ENCODE data around the gene TRPV5.

TRPV5 gene

DNA sequence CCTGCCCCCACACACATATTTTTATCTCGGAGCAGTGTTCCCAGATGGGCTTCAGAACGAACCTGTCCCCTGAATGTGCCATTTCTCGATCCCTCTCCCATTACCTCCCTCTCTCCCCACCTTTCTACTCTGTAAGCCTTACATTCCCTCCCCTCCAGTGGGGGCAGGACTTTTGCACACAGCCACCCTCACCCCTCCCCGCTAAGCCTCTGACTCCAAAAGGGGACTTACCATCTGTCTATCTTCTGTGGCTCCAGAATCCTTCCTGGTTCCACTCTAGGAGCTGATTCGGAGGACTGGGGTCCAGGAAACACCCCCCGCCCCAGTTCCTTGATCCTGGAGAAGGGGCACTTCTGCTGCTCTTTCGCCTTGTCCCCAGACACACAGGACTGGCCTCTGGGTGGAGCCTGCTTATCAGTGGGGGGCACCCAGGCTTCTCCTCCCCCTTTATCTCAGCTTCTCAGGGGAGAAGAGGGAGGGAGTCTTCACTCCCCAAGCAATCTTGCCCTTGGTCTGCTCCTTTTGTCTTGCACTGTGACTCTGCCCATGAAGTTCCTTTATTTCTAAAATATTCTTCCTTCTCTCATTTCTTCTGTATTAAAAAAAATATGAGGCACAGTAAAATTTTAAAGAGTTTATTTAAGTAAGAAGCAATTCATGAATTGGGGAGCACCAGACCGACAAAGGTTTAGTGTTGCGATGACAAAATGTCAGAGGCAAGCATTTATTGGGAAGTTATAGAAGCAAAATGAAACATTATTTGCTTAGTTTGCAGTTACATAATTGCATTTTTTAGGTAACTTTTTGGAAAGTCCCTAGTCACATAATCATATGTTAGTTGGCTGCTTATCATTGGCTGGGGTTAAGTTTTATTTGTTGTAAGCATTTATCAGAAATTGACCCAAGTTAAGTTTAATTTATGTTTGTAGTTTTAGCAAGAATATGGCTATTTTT, 28.7 kb upstream of the TRPV5 start, which contains the start of gene KEL:
TSS of gene KEL (minus strand) at position 391 of the 954 bp plus-strand sequence. CDS start at position 234, 157 bp downstream.
- H3K4me3 ChIP-seq: no peak within 1 kb of the TSS
- DNase-seq (ENCODE audit: low read depth, low spot score): no peak

DNA sequence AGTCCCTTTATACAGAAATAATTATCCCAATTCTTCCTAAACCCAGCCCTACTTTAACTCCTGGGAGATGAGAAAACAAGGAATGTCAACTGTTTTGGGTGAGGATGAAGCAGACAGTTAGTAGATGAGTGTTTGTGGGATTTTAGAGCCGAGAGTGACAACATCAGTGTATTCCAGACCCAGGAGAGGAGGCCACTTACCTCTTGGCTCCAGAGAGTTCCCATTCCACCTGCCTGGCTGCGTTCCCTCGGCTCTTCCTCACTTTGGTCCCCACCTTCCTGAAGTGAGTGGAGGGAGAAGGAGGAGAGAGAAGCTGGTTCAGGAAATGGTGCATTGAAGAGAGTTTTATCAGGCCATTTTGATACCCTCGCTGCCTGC, 28.0 kb upstream of the TRPV5 start:
- no peak for TF ChIP-seq POLR2AphosphoS5 (IDR thresholded peaks at IDR 0.05; ENCODE audit: borderline replicate concordance, low read depth, low read length)
- TF ChIP-seq EZH2 (IDR thresholded peaks at IDR 0.05): no peak
- TF ChIP-seq FOXP2 (optimal IDR thresholded peaks at IDR 0.05; ENCODE audit: control extremely low read depth, extremely low read length, insufficient read depth): no peak
- H3K27ac ChIP-seq: no peak overlapping the region
- no peak overlapping the region for H3K9ac ChIP-seq (ENCODE audit: insufficient read length)

More for the DNA sequence above, 28.7 kb upstream of the TRPV5 start, which contains the start of gene KEL:
- TF ChIP-seq POLR2AphosphoS5 (IDR thresholded peaks at IDR 0.05; ENCODE audit: borderline replicate concordance, low read depth, low read length) (no peak), EZH2 (IDR thresholded peaks at IDR 0.05) (no peak), FOXP2 (optimal IDR thresholded peaks at IDR 0.05; ENCODE audit: control extremely low read depth, extremely low read length, insufficient read depth) (no peak)
- no peaks in the 10 kb centered on the region for H3K9me3 ChIP-seq (ENCODE audit: low read depth, low read length)
- H3K27ac ChIP-seq: no peak within 1 kb of the TSS
- H3K36me3 ChIP-seq (ENCODE audit: insufficient read depth, low read length): no peaks in the 10 kb centered on the region
- H3K9ac ChIP-seq (ENCODE audit: insufficient read length): no peak within 1 kb of the TSS

DNA sequence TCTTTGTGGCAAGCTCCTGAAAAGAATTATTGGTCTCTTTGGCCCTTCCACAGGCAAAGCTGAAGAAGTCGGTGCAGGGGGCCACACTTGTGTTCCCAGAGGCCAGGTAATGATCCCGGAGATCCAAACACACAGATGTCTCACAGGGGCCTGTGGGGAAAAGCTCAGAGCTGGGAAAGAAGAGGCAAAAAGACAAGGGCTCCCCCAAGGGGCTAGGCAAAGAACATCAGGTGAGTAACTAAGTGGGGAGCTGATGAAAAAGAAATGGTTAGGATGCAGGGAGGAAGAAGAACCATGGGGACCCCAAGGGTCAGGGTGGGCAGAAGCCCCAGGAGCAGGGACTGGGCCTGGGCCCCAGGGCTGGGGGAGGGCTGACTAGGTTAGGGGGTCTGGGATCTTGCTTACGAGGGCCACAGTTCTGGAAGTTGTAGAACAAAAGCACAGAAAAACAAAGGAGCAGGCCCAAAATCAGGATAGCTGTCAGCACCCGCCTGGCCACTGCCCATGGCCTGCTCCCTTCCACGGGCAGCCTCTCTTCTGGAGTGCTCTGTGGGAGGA, 27.5 kb upstream of the TRPV5 start:
- Histone ChIP-seq H3K27ac (no peak overlapping the region), H3K9ac (ENCODE audit: insufficient read length) (no peak overlapping the region), H3K36me3 (ENCODE audit: insufficient read depth, low read length) (no peaks in the 10 kb centered on the region), H3K9me3 (ENCODE audit: low read depth, low read length) (no peaks in the 10 kb centered on the region), H3K4me3 (no peak overlapping the region)
- no peak for DNase-seq (ENCODE audit: low read depth, low spot score)
- no peak for TF ChIP-seq FOXP2 (optimal IDR thresholded peaks at IDR 0.05; ENCODE audit: control extremely low read depth, extremely low read length, insufficient read depth)

More for the DNA sequence above, 28.0 kb upstream of the TRPV5 start:
- no peaks in the 10 kb centered on the region for H3K36me3 ChIP-seq (ENCODE audit: insufficient read depth, low read length)
- H3K9me3 ChIP-seq (ENCODE audit: low read depth, low read length): no peaks in the 10 kb centered on the region
- no peak overlapping the region for H3K4me3 ChIP-seq
- DNase-seq (ENCODE audit: low read depth, low spot score): no peak

DNA sequence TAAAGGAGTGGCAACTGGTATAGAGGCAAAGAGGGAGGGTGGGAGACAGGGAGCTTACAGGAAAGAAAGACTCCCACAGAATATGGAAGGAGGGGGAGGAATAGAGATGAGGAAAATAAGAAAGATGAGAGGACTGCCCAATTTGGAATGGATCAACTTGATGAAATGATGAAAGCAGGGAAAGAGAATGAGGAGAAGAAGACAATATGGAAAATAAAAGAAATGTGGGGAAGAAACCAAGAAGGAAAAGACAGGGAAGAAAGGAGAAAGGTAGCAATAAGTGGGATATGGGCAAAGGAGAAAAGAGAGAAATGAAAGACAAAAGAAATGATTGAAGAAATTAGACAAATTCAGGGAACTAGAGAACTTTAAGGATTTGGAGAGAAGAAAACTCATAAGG, 25.7 kb upstream of the TRPV5 start:
- H3K9ac ChIP-seq (ENCODE audit: insufficient read length): no peak overlapping the region
- H3K4me3 ChIP-seq: no peak overlapping the region
- H3K36me3 ChIP-seq (ENCODE audit: insufficient read depth, low read length): no peaks in the 10 kb centered on the region
- H3K27ac ChIP-seq: no peak overlapping the region
- DNase-seq (ENCODE audit: low read depth, low spot score): no peak
- no peaks in the 10 kb centered on the region for H3K9me3 ChIP-seq (ENCODE audit: low read depth, low read length)
- TF ChIP-seq FOXP2 (optimal IDR thresholded peaks at IDR 0.05; ENCODE audit: control extremely low read depth, extremely low read length, insufficient read depth) (no peak), EZH2 (IDR thresholded peaks at IDR 0.05) (no peak), POLR2AphosphoS5 (IDR thresholded peaks at IDR 0.05; ENCODE audit: borderline replicate concordance, low read depth, low read length) (no peak)

DNA sequence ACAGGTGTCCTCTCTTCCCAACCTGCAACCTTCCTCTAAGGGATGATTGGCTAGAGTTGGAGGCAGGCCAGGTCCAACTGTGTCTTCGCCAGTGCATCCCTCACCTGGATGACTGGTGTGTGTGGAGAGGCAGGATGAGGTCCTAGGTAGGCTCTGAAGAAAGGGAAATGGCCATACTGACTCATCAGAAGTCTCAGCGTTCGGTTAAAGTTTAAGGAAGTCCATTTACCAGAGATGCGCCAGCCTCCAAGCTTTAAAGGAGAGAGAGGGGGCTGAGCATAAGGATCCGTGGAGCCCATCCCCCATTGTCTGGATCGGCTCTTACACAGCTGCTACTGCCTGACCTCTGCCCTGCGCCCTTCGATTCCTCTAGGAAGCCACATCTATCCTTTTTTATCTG, 24.2 kb upstream of the TRPV5 start:
- H3K36me3 ChIP-seq (ENCODE audit: insufficient read depth, low read length): no peaks in the 10 kb centered on the region
- DNase-seq (ENCODE audit: low read depth, low spot score): no peak
- H3K9ac ChIP-seq (ENCODE audit: insufficient read length): no peak overlapping the region
- no peak overlapping the region for H3K27ac ChIP-seq
- TF ChIP-seq EZH2 (IDR thresholded peaks at IDR 0.05) (no peak), FOXP2 (optimal IDR thresholded peaks at IDR 0.05; ENCODE audit: control extremely low read depth, extremely low read length, insufficient read depth) (no peak), POLR2AphosphoS5 (IDR thresholded peaks at IDR 0.05; ENCODE audit: borderline replicate concordance, low read depth, low read length) (no peak)
- no peak overlapping the region for H3K4me3 ChIP-seq
- no peaks in the 10 kb centered on the region for H3K9me3 ChIP-seq (ENCODE audit: low read depth, low read length)

DNA sequence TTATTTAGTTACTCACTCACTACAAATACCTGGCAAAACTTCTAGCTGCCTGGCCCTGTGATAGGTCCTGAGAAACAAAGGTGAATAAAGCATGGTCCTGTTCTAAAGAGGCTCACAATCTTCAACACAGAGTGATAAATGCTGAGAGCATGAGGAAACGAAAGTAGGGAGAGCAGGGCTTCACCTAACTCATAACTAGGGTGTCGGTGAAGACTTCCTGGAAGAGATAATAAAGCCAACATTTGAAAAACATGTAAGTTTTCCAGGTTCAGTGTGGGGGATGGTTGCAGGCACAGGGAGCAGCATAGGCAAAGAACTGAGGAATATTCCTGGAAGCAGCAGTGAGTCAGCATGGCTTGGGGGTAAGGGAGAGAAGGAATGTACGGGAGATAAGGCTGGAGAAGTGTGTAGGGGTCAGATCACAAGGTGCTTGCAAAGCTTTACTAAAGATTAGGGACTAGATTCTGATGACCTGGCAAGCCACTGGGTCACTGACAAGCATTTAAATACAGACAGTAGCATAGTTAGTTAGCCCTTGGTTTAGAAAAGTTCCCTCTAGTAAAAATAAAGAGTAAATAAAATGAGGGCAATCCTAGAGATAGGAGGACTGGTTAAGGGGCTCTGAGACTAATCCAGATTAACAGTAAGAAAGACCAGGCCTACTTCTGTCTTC, 23.5 kb upstream of the TRPV5 start:
- TF ChIP-seq POLR2AphosphoS5 (IDR thresholded peaks at IDR 0.05; ENCODE audit: borderline replicate concordance, low read depth, low read length) (no peak), EZH2 (IDR thresholded peaks at IDR 0.05) (no peak), FOXP2 (optimal IDR thresholded peaks at IDR 0.05; ENCODE audit: control extremely low read depth, extremely low read length, insufficient read depth) (no peak)
- no peaks in the 10 kb centered on the region for H3K9me3 ChIP-seq (ENCODE audit: low read depth, low read length)
- no peak for DNase-seq (ENCODE audit: low read depth, low spot score)
- no peak overlapping the region for H3K4me3 ChIP-seq
- no peak overlapping the region for H3K27ac ChIP-seq
- H3K9ac ChIP-seq (ENCODE audit: insufficient read length): no peak overlapping the region
- no peaks in the 10 kb centered on the region for H3K36me3 ChIP-seq (ENCODE audit: insufficient read depth, low read length)

DNA sequence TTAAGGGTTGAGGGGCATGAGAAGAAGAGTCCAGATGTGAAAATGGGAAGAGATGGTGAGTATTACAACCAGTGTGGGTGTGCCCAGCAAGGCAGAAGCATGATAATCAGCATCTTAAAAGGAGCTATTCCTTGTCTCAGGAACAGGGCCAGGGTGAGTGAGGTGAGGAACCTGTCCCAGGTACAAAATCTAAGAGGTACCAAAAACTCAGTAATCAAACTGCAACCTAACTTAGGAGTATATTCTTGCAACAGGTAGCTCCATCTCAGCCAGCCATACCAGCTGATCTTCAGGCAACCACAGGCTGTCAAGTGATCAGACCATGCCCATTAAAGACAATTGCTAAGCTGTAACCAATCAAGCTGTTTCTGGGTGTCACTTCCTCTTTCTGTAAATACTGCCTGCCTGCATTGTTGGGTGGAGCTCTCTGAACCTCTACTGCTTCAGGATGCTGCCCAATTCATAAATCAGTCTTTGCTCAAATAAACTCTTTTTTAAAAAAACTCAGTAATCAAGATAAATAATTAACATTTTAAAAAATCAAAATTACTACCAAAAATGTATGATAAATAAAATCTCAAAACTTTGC, 21.2 kb upstream of the TRPV5 start:
- Histone ChIP-seq H3K9ac (ENCODE audit: insufficient read length) (no peak overlapping the region), H3K9me3 (ENCODE audit: low read depth, low read length) (no peaks in the 10 kb centered on the region), H3K27ac (no peak overlapping the region), H3K4me3 (no peak overlapping the region), H3K36me3 (ENCODE audit: insufficient read depth, low read length) (no peaks in the 10 kb centered on the region)
- DNase-seq (ENCODE audit: low read depth, low spot score): no peak
- no peak for TF ChIP-seq EZH2 (IDR thresholded peaks at IDR 0.05)
- TF ChIP-seq POLR2AphosphoS5 (IDR thresholded peaks at IDR 0.05; ENCODE audit: borderline replicate concordance, low read depth, low read length): no peak
- TF ChIP-seq FOXP2 (optimal IDR thresholded peaks at IDR 0.05; ENCODE audit: control extremely low read depth, extremely low read length, insufficient read depth): no peak

DNA sequence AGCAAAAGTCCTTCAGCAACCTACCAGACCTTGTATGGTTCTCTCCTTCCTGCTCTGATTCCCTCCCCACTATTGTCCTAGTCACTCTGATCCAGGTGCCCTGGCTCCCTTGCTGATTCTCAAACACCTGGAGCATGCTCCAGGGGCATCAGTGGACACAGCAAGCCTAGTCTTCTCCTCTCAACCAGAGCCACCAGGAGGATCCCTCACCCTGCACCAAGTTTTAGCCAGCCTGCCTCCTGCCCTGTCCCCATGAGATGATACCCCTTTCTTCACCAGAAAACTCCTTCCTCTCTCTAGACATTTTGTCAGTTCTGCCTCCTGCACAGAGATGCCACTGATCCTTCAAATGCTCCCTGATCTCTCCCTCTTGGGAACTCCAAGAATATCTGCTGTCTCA, 16.7 kb upstream of the TRPV5 start:
- no peak overlapping the region for H3K27ac ChIP-seq

More for the DNA sequence above, 16.7 kb upstream of the TRPV5 start:
- no peaks in the 10 kb centered on the region for H3K9me3 ChIP-seq (ENCODE audit: low read depth, low read length)
- no peak overlapping the region for H3K4me3 ChIP-seq
- no peak overlapping the region for H3K9ac ChIP-seq (ENCODE audit: insufficient read length)
- TF ChIP-seq EZH2 (IDR thresholded peaks at IDR 0.05) (no peak), FOXP2 (optimal IDR thresholded peaks at IDR 0.05; ENCODE audit: control extremely low read depth, extremely low read length, insufficient read depth) (no peak), POLR2AphosphoS5 (IDR thresholded peaks at IDR 0.05; ENCODE audit: borderline replicate concordance, low read depth, low read length) (no peak)
- DNase-seq (ENCODE audit: low read depth, low spot score): no peak
- no peaks in the 10 kb centered on the region for H3K36me3 ChIP-seq (ENCODE audit: insufficient read depth, low read length)

All from SK-N-MC (cell line).